Mononuclear cell (primary cell): ENCODE measurements around the gene RNF166. TPM values are rescaled to one million over a fixed set of nuclear protein-coding genes. Genes with fewer than 3 reads are reported as not detected.

Source experiments
- H3K27me3 ChIP-seq: 2 replicates; pipeline ENCODE4 v1.6.0; 2011; ENCODE audit warnings: low read length, control low read depth; ENCODE audit not compliant: insufficient read depth
- H3K4me1 ChIP-seq: 2 replicates; pipeline ENCODE4 v1.5.1; 2011; ENCODE audit warnings: mild to moderate bottlenecking, low read length, control low read depth; ENCODE audit not compliant: insufficient read depth
- H3K4me3 ChIP-seq: 2 replicates; pipeline ENCODE4 v1.5.1; 2011; ENCODE audit warnings: mild to moderate bottlenecking, low read length, moderate library complexity
- H3K9me3 ChIP-seq: 2 replicates; pipeline ENCODE4 v1.5.1; 2011; ENCODE audit warnings: low read depth, mild to moderate bottlenecking, control low read depth, low read length
- total RNA-seq: library from RNA; depleted of rRNA; stranded (reverse); fragments of >200 nt; gene quantifications from one replicate; pipeline ENCODE4 v1.2.3, GENCODE V29; 2012

Gene RNF166
- total RNA-seq, 1 donor, result 130 TPM

- Histone ChIP-seq H3K4me3 (no peak overlapping the region), H3K4me1 (peaks cover 22% of the 10 kb centered on the region)
Measured at GRCh38 chr16:88655733-88656281, 50.4 kb downstream of the RNF166 start.

GRCh38 chr16:88655053-88655732 is 51.0 kb downstream of the RNF166 start:
- no peak overlapping the region for H3K4me3 ChIP-seq
- H3K9me3 ChIP-seq, result no peaks in the 10 kb centered on the region
- H3K4me1 ChIP-seq, result peaks cover 22% of the 10 kb centered on the region
- no peaks in the 10 kb centered on the region for H3K27me3 ChIP-seq

More at GRCh38 chr16:88655733-88656281, 50.4 kb downstream of the RNF166 start:
- Histone ChIP-seq H3K27me3 (no peaks in the 10 kb centered on the region), H3K9me3 (no peaks in the 10 kb centered on the region)

GRCh38 chr16:88654363-88655052 is 51.7 kb downstream of the RNF166 start:
- H3K4me3 ChIP-seq, result no peak overlapping the region
- H3K9me3 ChIP-seq, result no peaks in the 10 kb centered on the region
- H3K4me1 ChIP-seq, result peaks cover 29% of the 10 kb centered on the region
- H3K27me3 ChIP-seq, result no peaks in the 10 kb centered on the region

- peaks cover 36% of the 10 kb centered on the region for H3K4me1 ChIP-seq
- H3K9me3 ChIP-seq, result no peaks in the 10 kb centered on the region
- no peaks in the 10 kb centered on the region for H3K27me3 ChIP-seq
- no peak overlapping the region for H3K4me3 ChIP-seq
Measured at GRCh38 chr16:88653596-88654362, 52.4 kb downstream of the RNF166 start.

GRCh38 chr16:88653101-88653500 is 53.1 kb downstream of the RNF166 start:
- no peaks in the 10 kb centered on the region for H3K9me3 ChIP-seq
- no peak overlapping the region for H3K4me3 ChIP-seq
- peaks cover 43% of the 10 kb centered on the region for H3K4me1 ChIP-seq
- H3K27me3 ChIP-seq, result no peaks in the 10 kb centered on the region

GRCh38 chr16:88652762-88653063 is 53.5 kb downstream of the RNF166 start:
- H3K9me3 ChIP-seq, result no peaks in the 10 kb centered on the region
- peaks cover 47% of the 10 kb centered on the region for H3K4me1 ChIP-seq
- H3K4me3 ChIP-seq, result no peak overlapping the region
- no peaks in the 10 kb centered on the region for H3K27me3 ChIP-seq

- Histone ChIP-seq H3K4me1 (peaks cover 52% of the 10 kb centered on the region), H3K4me3 (no peak overlapping the region), H3K9me3 (no peaks in the 10 kb centered on the region), H3K27me3 (no peaks in the 10 kb centered on the region)
Measured at GRCh38 chr16:88651989-88652761, 54.0 kb downstream of the RNF166 start.

GRCh38 chr16:88651276-88651988 is 54.8 kb downstream of the RNF166 start:
- Histone ChIP-seq H3K4me3 (peak overlapping the region; percentile 94), H3K9me3 (no peaks in the 10 kb centered on the region), H3K4me1 (peaks cover 57% of the 10 kb centered on the region), H3K27me3 (no peaks in the 10 kb centered on the region)

- Histone ChIP-seq H3K27me3 (no peaks in the 10 kb centered on the region), H3K4me1 (peaks cover 57% of the 10 kb centered on the region), H3K9me3 (no peaks in the 10 kb centered on the region), H3K4me3 (peak within 1 kb of the TSS; percentile 94)
Measured at GRCh38 chr16:88650749-88651275, 55.4 kb downstream of the RNF166 start, which contains the start of gene CYBA. Gene CYBA (minus strand): TSS chr16:88651053. CDS start chr16:88651013, 40 bp downstream.

- H3K27me3 ChIP-seq, result no peaks in the 10 kb centered on the region
- no peaks in the 10 kb centered on the region for H3K9me3 ChIP-seq
- peak overlapping the region; percentile 94 for H3K4me3 ChIP-seq
- H3K4me1 ChIP-seq, result peaks cover 59% of the 10 kb centered on the region
Measured at GRCh38 chr16:88649924-88650748, 56.1 kb downstream of the RNF166 start.

GRCh38 chr16:88649195-88649923 is 56.8 kb downstream of the RNF166 start:
- Histone ChIP-seq H3K4me3 (peak overlapping the region; percentile 94), H3K27me3 (no peaks in the 10 kb centered on the region), H3K9me3 (no peaks in the 10 kb centered on the region), H3K4me1 (peaks cover 56% of the 10 kb centered on the region)

- peaks cover 53% of the 10 kb centered on the region for H3K4me1 ChIP-seq
- H3K9me3 ChIP-seq, result no peaks in the 10 kb centered on the region
- no peaks in the 10 kb centered on the region for H3K27me3 ChIP-seq
- H3K4me3 ChIP-seq, result no peak overlapping the region
Measured at GRCh38 chr16:88647178-88648070, 58.8 kb downstream of the RNF166 start.
